Kidney (tissue), 14 donors: ENCODE results near the gene DNM1. TPM values are rescaled to one million over a fixed set of nuclear protein-coding genes. Genes with fewer than 3 reads are reported as not detected.

Experiments
- DNase-seq, 5 donors: peaks; one replicate each; pipeline ENCODE4 v3.0.0-alpha.2; 2013 to 2020
- FAIRE-seq: peaks from 2 replicates; lab custom pipeline; 2012; peaks lifted over from hg19 to GRCh38; lab: Jason Lieb, UNC
- H3K27ac ChIP-seq, 2 donors: one replicate each; pipeline ENCODE4 v1.7.0; 2013; ENCODE audit warnings: low read depth in 2 of 2, low read length in 2 of 2, inconsistent platforms in 1 of 2
- H3K27me3 ChIP-seq: one replicate; pipeline ENCODE4 v1.7.1; 2013; ENCODE audit warnings: low read length, inconsistent platforms; ENCODE audit not compliant: control insufficient read depth, insufficient read depth
- H3K36me3 ChIP-seq, 3 donors: one replicate each; pipeline versions ENCODE4 v1.7.0 to v1.7.1; 2013; ENCODE audit warnings: low read length in 3 of 3, control low read depth in 1 of 3, inconsistent platforms in 1 of 3; ENCODE audit not compliant: insufficient read depth in 3 of 3, control insufficient read depth in 2 of 3
- H3K4me1 ChIP-seq, 3 donors: one replicate each; pipeline versions ENCODE4 v1.7.0 to v1.7.1; 2013; ENCODE audit warnings: low read length in 3 of 3, inconsistent platforms in 1 of 3, low read depth in 1 of 3; ENCODE audit not compliant: control insufficient read depth in 2 of 3, insufficient read depth in 2 of 3
- H3K4me3 ChIP-seq, 3 donors: one replicate each; pipeline versions ENCODE4 v1.7.0 to v1.8.1; 2013; ENCODE audit warnings: low read length in 3 of 3, control low read depth in 1 of 3, inconsistent platforms in 1 of 3
- H3K9ac ChIP-seq, 3 donors: one replicate each; pipeline versions ENCODE4 v1.7.0 to v1.7.1; 2013; ENCODE audit warnings: low read length in 3 of 3, control low read depth in 1 of 3, inconsistent platforms in 1 of 3
- H3K9me3 ChIP-seq, 3 donors: one replicate each; pipeline versions ENCODE4 v1.7.0 to v1.7.1; 2013; ENCODE audit warnings: low read length in 3 of 3, control low read depth in 1 of 3, inconsistent platforms in 1 of 3; ENCODE audit not compliant: control insufficient read depth in 2 of 3, insufficient read depth in 1 of 3
- intact Hi-C: fragments of 100-400 bp; cut with DNase I; formaldehyde crosslinking; loops from one replicate; pipeline ENCODE4 v1.11.1; 2022
- polyA plus RNA-seq: library from polyadenylated mRNA; stranded (reverse); fragments of 350-450 nt; fragmentation: Illumina TruSeq; extraction: RNeasy Lipid Tissue Mini Kit (QIAGEN cat#74804); gene quantifications from one replicate; pipeline ENCODE4 v1.2.3, GENCODE V29; 2014; ENCODE audit warnings: low read depth, low replicate concordance; ENCODE audit not compliant: insufficient read depth
- total RNA-seq: library from RNA; stranded (reverse); fragmentation: NEBNext Ultra II Directional; extraction: Animal tissue kit (Norgen Biotek cat#: 25700); gene quantifications from one replicate; pipeline ENCODE4 v1.2.1, GENCODE V29; 2021
- TF ChIP-seq, protein P1 (sequence below): IDR thresholded peaks from 3 replicates; pipeline ENCODE4 v1.5.1; 2012; ENCODE audit warnings: mild to moderate bottlenecking, moderate library complexity, borderline replicate concordance; ENCODE audit not compliant: insufficient read depth; ENCODE audit errors: extremely low read depth
- donor health status: control.
- donor health status: control.
- donor health status: control.
- donor health status: control.
- donor health status: control.
- donor health status: DM: yes; HTN: yes; CAD: no.
- donor health status: Normal renal cell carcinoma (clear cell type).

The DNM1 gene
- total and polyA plus RNA-seq, 2 donors from 2014 or later, result 7.3 to 22.6 TPM

DNA sequence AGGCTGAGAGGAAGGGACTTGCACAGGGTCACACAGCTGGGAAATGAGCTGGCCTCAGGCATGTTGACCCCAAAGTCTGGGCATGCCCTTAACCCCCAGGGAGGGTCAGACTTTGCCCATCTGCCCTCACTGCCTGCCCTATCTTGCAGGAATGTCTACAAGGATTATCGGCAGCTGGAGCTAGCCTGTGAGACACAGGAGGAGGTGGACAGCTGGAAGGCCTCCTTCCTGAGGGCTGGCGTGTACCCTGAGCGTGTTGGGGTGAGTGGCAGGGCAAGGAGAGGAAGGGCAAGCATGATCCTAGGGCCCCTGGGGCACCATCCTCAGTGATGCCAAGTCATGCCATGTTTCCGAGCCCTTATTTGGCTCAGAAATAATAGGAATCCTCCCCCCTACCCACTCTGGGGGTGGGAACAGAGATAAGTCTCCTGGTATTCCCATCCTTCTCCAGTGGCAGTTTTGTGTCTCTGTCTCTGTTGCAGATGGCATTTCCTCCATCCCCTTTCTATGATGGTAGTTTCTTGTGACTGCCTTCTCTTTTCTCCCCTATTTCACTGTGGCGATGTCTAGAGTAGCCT lies 44.1 kb downstream of the DNM1 start:
- no peaks in the 10 kb centered on the region for H3K36me3 ChIP-seq
- DNase-seq (peak in 1 of 5 donors; percentile 43), FAIRE-seq (no peak)
- no peaks in the 10 kb centered on the region for H3K9me3 ChIP-seq
- H3K9ac ChIP-seq, result no peak overlapping the region
- H3K27ac ChIP-seq, result no peak overlapping the region
- H3K4me3 ChIP-seq, result no peak overlapping the region
- intact Hi-C loops, result no loop called here
- TF ChIP-seq, protein P1, sequence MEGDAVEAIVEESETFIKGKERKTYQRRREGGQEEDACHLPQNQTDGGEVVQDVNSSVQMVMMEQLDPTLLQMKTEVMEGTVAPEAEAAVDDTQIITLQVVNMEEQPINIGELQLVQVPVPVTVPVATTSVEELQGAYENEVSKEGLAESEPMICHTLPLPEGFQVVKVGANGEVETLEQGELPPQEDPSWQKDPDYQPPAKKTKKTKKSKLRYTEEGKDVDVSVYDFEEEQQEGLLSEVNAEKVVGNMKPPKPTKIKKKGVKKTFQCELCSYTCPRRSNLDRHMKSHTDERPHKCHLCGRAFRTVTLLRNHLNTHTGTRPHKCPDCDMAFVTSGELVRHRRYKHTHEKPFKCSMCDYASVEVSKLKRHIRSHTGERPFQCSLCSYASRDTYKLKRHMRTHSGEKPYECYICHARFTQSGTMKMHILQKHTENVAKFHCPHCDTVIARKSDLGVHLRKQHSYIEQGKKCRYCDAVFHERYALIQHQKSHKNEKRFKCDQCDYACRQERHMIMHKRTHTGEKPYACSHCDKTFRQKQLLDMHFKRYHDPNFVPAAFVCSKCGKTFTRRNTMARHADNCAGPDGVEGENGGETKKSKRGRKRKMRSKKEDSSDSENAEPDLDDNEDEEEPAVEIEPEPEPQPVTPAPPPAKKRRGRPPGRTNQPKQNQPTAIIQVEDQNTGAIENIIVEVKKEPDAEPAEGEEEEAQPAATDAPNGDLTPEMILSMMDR, result no peak
- no peaks in the 10 kb centered on the region for H3K27me3 ChIP-seq
- H3K4me1 ChIP-seq, result peaks cover 0 to 12% (median 4%) of the 10 kb centered on the region in 3 donors

DNA sequence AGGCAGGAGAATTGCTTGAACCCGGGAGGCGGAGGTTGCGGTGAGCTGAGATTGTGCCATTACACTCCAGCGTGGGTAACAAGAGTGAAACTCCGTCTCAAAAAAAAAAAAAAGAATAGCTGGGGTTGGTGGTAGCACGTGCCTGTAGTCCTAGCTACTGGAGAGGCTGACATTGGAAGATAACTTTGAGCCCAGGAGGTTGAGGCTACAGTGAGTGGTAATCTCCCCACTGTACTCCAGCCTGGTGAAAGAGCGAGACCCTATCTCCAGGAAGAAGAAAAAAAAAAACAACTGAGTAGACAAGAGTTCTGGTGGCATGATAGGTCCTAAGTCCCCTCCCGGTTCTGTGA lies 46.4 kb downstream of the DNM1 start:
- H3K36me3 ChIP-seq, result no peaks in the 10 kb centered on the region
- H3K9me3 ChIP-seq, result no peaks in the 10 kb centered on the region
- no peaks in the 10 kb centered on the region for H3K27me3 ChIP-seq
- H3K27ac ChIP-seq, result no peak overlapping the region
- intact Hi-C loops, result no loop called here
- H3K4me1 ChIP-seq, result peaks cover 0 to 12% (median 4%) of the 10 kb centered on the region in 3 donors
- no peak for FAIRE-seq
- no peak overlapping the region for H3K4me3 ChIP-seq
- H3K9ac ChIP-seq, result no peak overlapping the region
- no peak for DNase-seq
- TF ChIP-seq, protein P1, result no peak

DNA sequence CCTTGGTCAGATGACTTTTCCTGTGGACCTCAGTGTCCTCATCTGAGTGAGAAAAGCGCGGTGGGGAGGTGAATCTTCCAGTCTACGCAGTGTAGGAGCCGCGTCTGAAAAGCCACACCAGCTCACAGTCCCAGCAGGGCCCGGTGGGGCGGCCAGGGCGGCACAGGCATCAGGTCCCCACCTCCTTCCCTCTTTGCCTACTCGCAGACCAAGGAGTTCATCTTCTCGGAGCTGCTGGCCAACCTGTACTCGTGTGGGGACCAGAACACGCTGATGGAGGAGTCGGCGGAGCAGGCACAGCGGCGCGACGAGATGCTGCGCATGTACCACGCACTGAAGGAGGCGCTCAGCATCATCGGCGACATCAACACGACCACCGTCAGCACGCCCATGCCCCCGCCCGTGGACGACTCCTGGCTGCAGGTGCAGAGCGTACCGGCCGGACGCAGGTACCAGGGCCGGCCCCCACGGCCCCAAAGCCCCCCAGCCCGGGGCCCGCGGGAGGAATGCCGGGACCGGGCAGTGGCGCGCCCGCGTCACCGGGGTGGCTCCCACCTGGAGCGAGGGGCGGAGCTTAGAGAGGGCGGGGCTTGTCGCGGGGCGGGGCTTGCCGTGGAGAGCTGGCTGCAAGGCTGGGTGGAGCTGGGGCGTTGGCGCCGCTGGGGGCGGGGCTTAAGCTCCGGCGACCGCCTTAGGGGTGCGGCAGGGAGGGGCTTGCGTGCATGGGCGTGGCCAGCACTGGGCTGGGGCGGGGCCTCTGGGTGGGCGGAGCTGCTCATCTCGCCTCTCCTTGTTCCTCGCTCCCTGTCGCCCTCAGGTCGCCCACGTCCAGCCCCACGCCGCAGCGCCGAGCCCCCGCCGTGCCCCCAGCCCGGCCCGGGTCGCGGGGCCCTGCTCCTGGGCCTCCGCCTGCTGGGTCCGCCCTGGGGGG lies 47.0 kb downstream of the DNM1 start:
- Histone ChIP-seq H3K4me3 (peak overlapping the region in 2 of 3 donors; percentile 23 to 49), H3K9ac (no peak overlapping the region), H3K4me1 (peaks cover 0 to 12% (median 4%) of the 10 kb centered on the region in 3 donors), H3K36me3 (no peaks in the 10 kb centered on the region), H3K27me3 (no peaks in the 10 kb centered on the region), H3K9me3 (no peaks in the 10 kb centered on the region), H3K27ac (no peak overlapping the region)
- intact Hi-C loops, result no loop called here
- FAIRE-seq (no peak), DNase-seq (peak; percentile 92 to 98 (median 96))
- TF ChIP-seq, protein P1, result no peak
